ENCODE data around the gene TMEM221.

TMEM221 gene

GRCh38 chr19:17435218-17435617 is 13.2 kb downstream of the TMEM221 start:
- no peaks in the 10 kb centered on the region for H3K9me3 Mint-ChIP-seq
- no peaks in the 10 kb centered on the region for H3K27me3 Mint-ChIP-seq
- H3K36me3 Mint-ChIP-seq = no peaks in the 10 kb centered on the region
- no peak overlapping the region for H3K27ac Mint-ChIP-seq
- no peak overlapping the region for H3K4me3 Mint-ChIP-seq
- H3K4me1 Mint-ChIP-seq = no peaks in the 10 kb centered on the region

- H3K27me3 Mint-ChIP-seq = no peaks in the 10 kb centered on the region
- H3K36me3 Mint-ChIP-seq = no peaks in the 10 kb centered on the region
- no peaks in the 10 kb centered on the region for H3K9me3 Mint-ChIP-seq
- no peak overlapping the region for H3K4me3 Mint-ChIP-seq
- no peaks in the 10 kb centered on the region for H3K4me1 Mint-ChIP-seq
- H3K27ac Mint-ChIP-seq = no peak overlapping the region
Measured at GRCh38 chr19:17431417-17431816, 17.1 kb downstream of the TMEM221 start.

GRCh38 chr19:17429641-17430113 is 18.8 kb downstream of the TMEM221 start:
- H3K27me3 Mint-ChIP-seq = no peaks in the 10 kb centered on the region
- no peak overlapping the region for H3K27ac Mint-ChIP-seq
- H3K4me3 Mint-ChIP-seq = no peak overlapping the region
- no peaks in the 10 kb centered on the region for H3K4me1 Mint-ChIP-seq
- H3K9me3 Mint-ChIP-seq = no peaks in the 10 kb centered on the region
- H3K36me3 Mint-ChIP-seq = no peaks in the 10 kb centered on the region

GRCh38 chr19:17424743-17425365 is 23.6 kb downstream of the TMEM221 start:
- no peak overlapping the region for H3K27ac Mint-ChIP-seq
- H3K27me3 Mint-ChIP-seq = no peaks in the 10 kb centered on the region
- no peaks in the 10 kb centered on the region for H3K36me3 Mint-ChIP-seq

GRCh38 chr19:17423429-17424208 is 24.8 kb downstream of the TMEM221 start:
- no peaks in the 10 kb centered on the region for H3K36me3 Mint-ChIP-seq
- peaks cover 23% of the 10 kb centered on the region for H3K4me1 Mint-ChIP-seq
- H3K9me3 Mint-ChIP-seq = no peaks in the 10 kb centered on the region
- H3K27ac Mint-ChIP-seq = no peak overlapping the region
- H3K4me3 Mint-ChIP-seq = no peak overlapping the region
- H3K27me3 Mint-ChIP-seq = no peaks in the 10 kb centered on the region

More at GRCh38 chr19:17424743-17425365, 23.6 kb downstream of the TMEM221 start:
- Mint-ChIP-seq H3K9me3 (no peaks in the 10 kb centered on the region), H3K4me3 (no peak overlapping the region), H3K4me1 (peaks cover 15% of the 10 kb centered on the region)

GRCh38 chr19:17421942-17422341 is 26.5 kb downstream of the TMEM221 start:
- Mint-ChIP-seq H3K27me3 (no peaks in the 10 kb centered on the region), H3K27ac (no peak overlapping the region), H3K9me3 (no peaks in the 10 kb centered on the region), H3K36me3 (peaks cover under 1% of the 10 kb centered on the region), H3K4me1 (peaks cover 23% of the 10 kb centered on the region), H3K4me3 (no peak overlapping the region)

GRCh38 chr19:17420475-17420924 is 28.0 kb downstream of the TMEM221 start:
- Mint-ChIP-seq H3K4me1 (peaks cover 23% of the 10 kb centered on the region), H3K4me3 (peak overlapping the region; percentile 96), H3K27ac (no peak overlapping the region), H3K27me3 (no peaks in the 10 kb centered on the region), H3K36me3 (peaks cover 2% of the 10 kb centered on the region), H3K9me3 (no peaks in the 10 kb centered on the region)

GRCh38 chr19:17419621-17420474 is 28.6 kb downstream of the TMEM221 start, which contains the start of gene MVB12A:
Gene MVB12A (plus strand): TSS chr19:17420047. CDS start chr19:17420136, 89 bp downstream.
- Mint-ChIP-seq H3K27me3 (no peaks in the 10 kb centered on the region), H3K4me3 (peak within 1 kb of the TSS; percentile 96), H3K9me3 (no peaks in the 10 kb centered on the region), H3K4me1 (peaks cover 23% of the 10 kb centered on the region), H3K27ac (peak within 1 kb of the TSS; percentile 92), H3K36me3 (peaks cover 5% of the 10 kb centered on the region)

GRCh38 chr19:17419154-17419620 is 29.3 kb downstream of the TMEM221 start:
- Mint-ChIP-seq H3K27ac (peak overlapping the region; percentile 92), H3K4me1 (peaks cover 22% of the 10 kb centered on the region), H3K27me3 (no peaks in the 10 kb centered on the region), H3K36me3 (peaks cover 5% of the 10 kb centered on the region), H3K4me3 (peak overlapping the region; percentile 96), H3K9me3 (no peaks in the 10 kb centered on the region)

GRCh38 chr19:17418710-17419109 is 29.8 kb downstream of the TMEM221 start:
- H3K9me3 Mint-ChIP-seq = no peaks in the 10 kb centered on the region
- H3K36me3 Mint-ChIP-seq = peaks cover 5% of the 10 kb centered on the region
- peak overlapping the region; percentile 96 for H3K4me3 Mint-ChIP-seq
- H3K4me1 Mint-ChIP-seq = peaks cover 18% of the 10 kb centered on the region
- H3K27ac Mint-ChIP-seq = no peak overlapping the region
- no peaks in the 10 kb centered on the region for H3K27me3 Mint-ChIP-seq

GRCh38 chr19:17415121-17415520 is 33.3 kb downstream of the TMEM221 start:
- Mint-ChIP-seq H3K36me3 (peaks cover 5% of the 10 kb centered on the region), H3K9me3 (no peaks in the 10 kb centered on the region), H3K4me1 (peaks cover 17% of the 10 kb centered on the region), H3K4me3 (no peak overlapping the region), H3K27me3 (no peaks in the 10 kb centered on the region), H3K27ac (peak overlapping the region; percentile 23)

GRCh38 chr19:17414097-17414496 is 34.4 kb downstream of the TMEM221 start:
- Mint-ChIP-seq H3K4me1 (peaks cover 10% of the 10 kb centered on the region), H3K4me3 (no peak overlapping the region), H3K27me3 (no peaks in the 10 kb centered on the region), H3K36me3 (peaks cover 5% of the 10 kb centered on the region), H3K27ac (no peak overlapping the region), H3K9me3 (no peaks in the 10 kb centered on the region)

GRCh38 chr19:17411801-17412200 is 36.7 kb downstream of the TMEM221 start:
- Mint-ChIP-seq H3K4me1 (peaks cover 19% of the 10 kb centered on the region), H3K9me3 (no peaks in the 10 kb centered on the region), H3K4me3 (no peak overlapping the region), H3K27ac (peak overlapping the region; percentile 35), H3K36me3 (peaks cover 3% of the 10 kb centered on the region), H3K27me3 (no peaks in the 10 kb centered on the region)

GRCh38 chr19:17409990-17410389 is 38.5 kb downstream of the TMEM221 start:
- no peaks in the 10 kb centered on the region for H3K27me3 Mint-ChIP-seq
- peaks cover under 1% of the 10 kb centered on the region for H3K36me3 Mint-ChIP-seq
- peaks cover 23% of the 10 kb centered on the region for H3K4me1 Mint-ChIP-seq
- no peak overlapping the region for H3K4me3 Mint-ChIP-seq
- no peak overlapping the region for H3K27ac Mint-ChIP-seq
- no peaks in the 10 kb centered on the region for H3K9me3 Mint-ChIP-seq

GRCh38 chr19:17406887-17407196 is 41.6 kb downstream of the TMEM221 start:
- Mint-ChIP-seq H3K9me3 (no peaks in the 10 kb centered on the region), H3K4me3 (peak overlapping the region; percentile 89), H3K36me3 (no peaks in the 10 kb centered on the region), H3K4me1 (peaks cover 24% of the 10 kb centered on the region), H3K27ac (peak overlapping the region; percentile 94), H3K27me3 (no peaks in the 10 kb centered on the region)

Data from activated naive CD4-positive, alpha-beta T cell treated with anti-CD3 and anti-CD28 coated beads, Interleukin-2, amount 50 U/mL, for 24 hours (primary cell).